WTC11 (cell line): Measurements from ENCODE around the gene CACNB4. TPM values are rescaled to one million over a fixed set of nuclear protein-coding genes. Genes with fewer than 3 reads are reported as not detected.

ENCODE experiments used
- ATAC-seq: fragments of 200-7000 bp; cut with Tn5 transposase; 2 replicates; pipeline ENCODE4 v1.10.0; 2021; ENCODE audit warnings: mild to moderate bottlenecking, moderate library complexity
- CTCF ChIA-PET: fragments of 300-600 bp; sonication (Branson Sonifier 250); formaldehyde crosslinking; loops from one replicate; lab custom pipeline; 2021; ENCODE audit warnings: antibody characterized with exemption; lab: Charles Lee
- POLR2A ChIA-PET: fragments of 350-600 bp; sonication (Branson Sonifier 250); formaldehyde crosslinking; loops from one replicate; lab custom pipeline; 2021; ENCODE audit warnings: antibody characterized with exemption; lab: Charles Lee
- DNase-seq: peaks from one replicate; pipeline ENCODE4 v3.0.0; 2021; ENCODE audit warnings: low spot score
- H3K27ac Mint-ChIP-seq: 2 replicates; pipeline ENCODE4 v1.8.0; 2021; ENCODE audit warnings: mixed read lengths
- H3K27me3 Mint-ChIP-seq: 2 replicates; pipeline ENCODE4 v1.8.0; 2021; ENCODE audit warnings: low read depth, mild to moderate bottlenecking, moderate library complexity, mixed read lengths
- H3K36me3 Mint-ChIP-seq: 2 replicates; pipeline ENCODE4 v1.8.0; 2021; ENCODE audit warnings: mixed read lengths
- H3K4me1 Mint-ChIP-seq: 2 replicates; pipeline ENCODE4 v1.8.0; 2022; ENCODE audit warnings: mixed read lengths
- H3K4me3 Mint-ChIP-seq: 2 replicates; pipeline ENCODE4 v1.8.0; 2021; ENCODE audit warnings: mild to moderate bottlenecking, moderate library complexity, mixed read lengths
- H3K9me3 Mint-ChIP-seq: 2 replicates; pipeline ENCODE4 v1.8.0; 2021; ENCODE audit warnings: mixed read lengths
- AFF4 ChIP-seq: sonication (generic); formaldehyde crosslinking; IDR thresholded peaks from 2 replicates; pipeline ENCODE4 v1.8.1; 2023; ENCODE audit warnings: mild to moderate bottlenecking, missing genetic modification reagents, borderline replicate concordance
- AR ChIP-seq: fragments of 250-450 bp; sonication (Bioruptor Pico); IDR thresholded peaks from 2 replicates; pipeline ENCODE4 v1.9.0; 2021; ENCODE audit warnings: mild to moderate bottlenecking
- ATF2 ChIP-seq: sonication (generic); formaldehyde crosslinking; IDR thresholded peaks from 2 replicates; pipeline ENCODE4 v1.8.1; 2022; ENCODE audit warnings: low read depth, missing genetic modification reagents, borderline replicate concordance
- CDX4 ChIP-seq: fragments of 250-450 bp; sonication (Bioruptor Pico); IDR thresholded peaks from 2 replicates; pipeline ENCODE4 v1.9.0; 2021; ENCODE audit warnings: moderate library complexity, mild to moderate bottlenecking, inconsistent platforms, borderline replicate concordance
- ELF4 ChIP-seq: sonication (generic); formaldehyde crosslinking; IDR thresholded peaks from 2 replicates; pipeline ENCODE4 v1.8.1; 2022; ENCODE audit warnings: low read depth, mild to moderate bottlenecking, moderate library complexity, missing genetic modification reagents
- JUN ChIP-seq: sonication (generic); formaldehyde crosslinking; IDR thresholded peaks from 2 replicates; pipeline ENCODE4 v1.8.0; 2023; ENCODE audit warnings: mild to moderate bottlenecking, missing genetic modification reagents
- MXD4 ChIP-seq: fragments of 250-450 bp; sonication (Bioruptor Pico); IDR thresholded peaks from 2 replicates; pipeline ENCODE4 v1.8.0; 2021; ENCODE audit warnings: mild to moderate bottlenecking, moderate library complexity, borderline replicate concordance
- NR3C1 ChIP-seq: sonication (generic); formaldehyde crosslinking; conservative IDR thresholded peaks from 2 replicates; pipeline ENCODE4 v1.8.1; 2023; ENCODE audit warnings: low read depth, mild to moderate bottlenecking, missing genetic modification reagents
- SMAD3 ChIP-seq: sonication (generic); formaldehyde crosslinking; IDR thresholded peaks from 2 replicates; pipeline ENCODE4 v1.8.0; 2022; ENCODE audit warnings: missing genetic modification reagents, mild to moderate bottlenecking, borderline replicate concordance
- SMAD4 ChIP-seq: sonication (generic); formaldehyde crosslinking; IDR thresholded peaks from 2 replicates; pipeline ENCODE4 v1.8.0; 2022; ENCODE audit warnings: mild to moderate bottlenecking, missing genetic modification reagents
- TCF7 ChIP-seq: sonication (generic); formaldehyde crosslinking; IDR thresholded peaks from 2 replicates; pipeline ENCODE4 v1.8.0; 2022; ENCODE audit warnings: mild to moderate bottlenecking, low read depth, missing genetic modification reagents, moderate library complexity
- TEAD4 ChIP-seq: sonication (generic); formaldehyde crosslinking; IDR thresholded peaks from 2 replicates; pipeline ENCODE4 v1.8.0; 2022; ENCODE audit warnings: mild to moderate bottlenecking, missing genetic modification reagents
- ZBTB21 ChIP-seq: sonication (generic); formaldehyde crosslinking; IDR thresholded peaks from 2 replicates; pipeline ENCODE4 v1.8.1; 2023; ENCODE audit warnings: mild to moderate bottlenecking, missing genetic modification reagents, borderline replicate concordance
- total RNA-seq: library from RNA; stranded (reverse); gene quantifications from 3 replicates; pipeline ENCODE4 v1.2.3, GENCODE V29; 2021
- TF ChIP-seq, protein P1 (sequence below): fragments of 250-450 bp; sonication (Bioruptor Pico); IDR thresholded peaks from 2 replicates; pipeline ENCODE4 v1.9.0; 2021; ENCODE audit warnings: mild to moderate bottlenecking, borderline replicate concordance

CACNB4 gene
- total RNA-seq, 1 experiment from 2014 or later: 4.7 TPM

DNA sequence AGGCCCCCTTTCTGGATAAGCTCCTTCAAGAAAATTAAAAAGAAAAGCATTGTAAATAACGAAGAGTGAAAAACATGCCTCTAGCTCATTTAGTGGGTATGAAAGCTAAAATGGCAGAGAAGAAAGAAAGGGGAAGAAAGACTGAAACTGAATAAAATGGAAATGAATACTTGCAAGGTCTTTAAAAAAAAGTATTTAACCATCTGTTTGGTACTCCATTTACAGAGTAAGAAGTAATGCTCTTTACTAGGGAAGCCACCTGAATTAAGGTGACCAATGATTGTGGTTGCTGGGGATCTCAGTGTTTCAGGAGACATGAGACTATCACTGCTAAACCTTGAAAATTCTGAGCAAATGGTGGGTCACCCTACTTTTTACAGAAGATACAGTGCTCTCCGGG, 253.0 kb downstream of the CACNB4 start (continued):
- TF ChIP-seq, protein P1, sequence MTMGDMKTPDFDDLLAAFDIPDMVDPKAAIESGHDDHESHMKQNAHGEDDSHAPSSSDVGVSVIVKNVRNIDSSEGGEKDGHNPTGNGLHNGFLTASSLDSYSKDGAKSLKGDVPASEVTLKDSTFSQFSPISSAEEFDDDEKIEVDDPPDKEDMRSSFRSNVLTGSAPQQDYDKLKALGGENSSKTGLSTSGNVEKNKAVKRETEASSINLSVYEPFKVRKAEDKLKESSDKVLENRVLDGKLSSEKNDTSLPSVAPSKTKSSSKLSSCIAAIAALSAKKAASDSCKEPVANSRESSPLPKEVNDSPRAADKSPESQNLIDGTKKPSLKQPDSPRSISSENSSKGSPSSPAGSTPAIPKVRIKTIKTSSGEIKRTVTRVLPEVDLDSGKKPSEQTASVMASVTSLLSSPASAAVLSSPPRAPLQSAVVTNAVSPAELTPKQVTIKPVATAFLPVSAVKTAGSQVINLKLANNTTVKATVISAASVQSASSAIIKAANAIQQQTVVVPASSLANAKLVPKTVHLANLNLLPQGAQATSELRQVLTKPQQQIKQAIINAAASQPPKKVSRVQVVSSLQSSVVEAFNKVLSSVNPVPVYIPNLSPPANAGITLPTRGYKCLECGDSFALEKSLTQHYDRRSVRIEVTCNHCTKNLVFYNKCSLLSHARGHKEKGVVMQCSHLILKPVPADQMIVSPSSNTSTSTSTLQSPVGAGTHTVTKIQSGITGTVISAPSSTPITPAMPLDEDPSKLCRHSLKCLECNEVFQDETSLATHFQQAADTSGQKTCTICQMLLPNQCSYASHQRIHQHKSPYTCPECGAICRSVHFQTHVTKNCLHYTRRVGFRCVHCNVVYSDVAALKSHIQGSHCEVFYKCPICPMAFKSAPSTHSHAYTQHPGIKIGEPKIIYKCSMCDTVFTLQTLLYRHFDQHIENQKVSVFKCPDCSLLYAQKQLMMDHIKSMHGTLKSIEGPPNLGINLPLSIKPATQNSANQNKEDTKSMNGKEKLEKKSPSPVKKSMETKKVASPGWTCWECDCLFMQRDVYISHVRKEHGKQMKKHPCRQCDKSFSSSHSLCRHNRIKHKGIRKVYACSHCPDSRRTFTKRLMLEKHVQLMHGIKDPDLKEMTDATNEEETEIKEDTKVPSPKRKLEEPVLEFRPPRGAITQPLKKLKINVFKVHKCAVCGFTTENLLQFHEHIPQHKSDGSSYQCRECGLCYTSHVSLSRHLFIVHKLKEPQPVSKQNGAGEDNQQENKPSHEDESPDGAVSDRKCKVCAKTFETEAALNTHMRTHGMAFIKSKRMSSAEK (CRISPR knock-in tag): no peak
- TF ChIP-seq AR (CRISPR knock-in tag): no peak

- Mint-ChIP-seq H3K36me3 (no peaks in the 10 kb centered on the region), H3K4me3 (no peak overlapping the region), H3K27ac (no peak overlapping the region), H3K9me3 (no peaks in the 10 kb centered on the region), H3K4me1 (no peaks in the 10 kb centered on the region), H3K27me3 (no peaks in the 10 kb centered on the region)
- CTCF ChIA-PET: no interaction called here
- ATAC-seq (no peak), DNase-seq (no peak)
- POLR2A ChIA-PET: no interaction called here
- TF ChIP-seq ZBTB21 (no peak), SMAD3 (no peak), ELF4 (CRISPR knock-in tag) (no peak), TCF7 (CRISPR knock-in tag) (no peak), JUN (CRISPR knock-in tag) (no peak), CDX4 (no peak), ATF2 (CRISPR knock-in tag) (no peak), SMAD4 (no peak), NR3C1 (no peak), TEAD4 (CRISPR knock-in tag) (no peak), AFF4 (CRISPR knock-in tag) (no peak), MXD4 (CRISPR knock-in tag) (no peak)
Measured at GRCh38 chr2:151845481-151845880, 253.4 kb downstream of the CACNB4 start.
